Measurements from ENCODE around the gene SCAMP4.

GRCh38 chr19:1949304-1950101, 44.3 kb downstream of the SCAMP4 start:
- TF ChIP-seq CTCF (IDR thresholded peaks at IDR 0.05; ENCODE audit: low read length) (no peak), EZH2 (IDR thresholded peaks at IDR 0.05; ENCODE audit: borderline replicate concordance, low read length) (no peak)

All from OCI-LY1 (cell line).